Measurements from ENCODE around the gene VTA1. TPM values are rescaled to one million over a fixed set of nuclear protein-coding genes. Genes with fewer than 3 reads are reported as not detected.

Gene VTA1
- total RNA-seq, 1 donor from 2014 or later = 34.0 TPM

DNA sequence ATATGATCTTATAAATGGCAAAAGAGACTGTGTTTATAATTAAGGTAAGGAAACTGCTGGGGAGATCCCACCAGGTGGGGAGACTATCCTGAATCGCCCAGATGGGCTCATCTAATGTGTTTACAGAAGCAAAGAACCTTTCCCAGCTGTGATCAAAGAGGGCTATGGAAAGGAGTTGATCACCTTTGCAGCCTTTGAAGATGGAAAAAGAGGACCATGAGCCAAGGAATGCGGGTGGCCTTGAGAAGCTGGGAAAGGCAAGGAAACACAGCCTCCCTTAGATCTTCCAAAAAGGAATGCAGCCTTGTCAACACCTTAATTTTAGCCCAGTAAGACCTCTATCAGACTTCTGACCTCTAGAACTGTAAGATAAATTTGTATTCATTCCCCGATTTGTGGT, 88.2 kb downstream of the VTA1 start:
- no peak overlapping the region for H3K27ac Mint-ChIP-seq (ENCODE audit: unreplicated experiment)
- H3K36me3 Mint-ChIP-seq (ENCODE audit: unreplicated experiment) = no peaks in the 10 kb centered on the region
- no peaks in the 10 kb centered on the region for H3K9me3 Mint-ChIP-seq (ENCODE audit: unreplicated experiment)
- DNase-seq = no peak
- H3K27me3 Mint-ChIP-seq (ENCODE audit: unreplicated experiment) = no peaks in the 10 kb centered on the region
- no peaks in the 10 kb centered on the region for H3K4me1 Mint-ChIP-seq (ENCODE audit: low read depth, unreplicated experiment)
- H3K4me3 Mint-ChIP-seq (ENCODE audit: unreplicated experiment) = no peak overlapping the region
- TF ChIP-seq, protein P1, sequence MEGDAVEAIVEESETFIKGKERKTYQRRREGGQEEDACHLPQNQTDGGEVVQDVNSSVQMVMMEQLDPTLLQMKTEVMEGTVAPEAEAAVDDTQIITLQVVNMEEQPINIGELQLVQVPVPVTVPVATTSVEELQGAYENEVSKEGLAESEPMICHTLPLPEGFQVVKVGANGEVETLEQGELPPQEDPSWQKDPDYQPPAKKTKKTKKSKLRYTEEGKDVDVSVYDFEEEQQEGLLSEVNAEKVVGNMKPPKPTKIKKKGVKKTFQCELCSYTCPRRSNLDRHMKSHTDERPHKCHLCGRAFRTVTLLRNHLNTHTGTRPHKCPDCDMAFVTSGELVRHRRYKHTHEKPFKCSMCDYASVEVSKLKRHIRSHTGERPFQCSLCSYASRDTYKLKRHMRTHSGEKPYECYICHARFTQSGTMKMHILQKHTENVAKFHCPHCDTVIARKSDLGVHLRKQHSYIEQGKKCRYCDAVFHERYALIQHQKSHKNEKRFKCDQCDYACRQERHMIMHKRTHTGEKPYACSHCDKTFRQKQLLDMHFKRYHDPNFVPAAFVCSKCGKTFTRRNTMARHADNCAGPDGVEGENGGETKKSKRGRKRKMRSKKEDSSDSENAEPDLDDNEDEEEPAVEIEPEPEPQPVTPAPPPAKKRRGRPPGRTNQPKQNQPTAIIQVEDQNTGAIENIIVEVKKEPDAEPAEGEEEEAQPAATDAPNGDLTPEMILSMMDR (IDR thresholded peaks at IDR 0.05; ENCODE audit: partially characterized antibody, unreplicated experiment) = no peak

DNA sequence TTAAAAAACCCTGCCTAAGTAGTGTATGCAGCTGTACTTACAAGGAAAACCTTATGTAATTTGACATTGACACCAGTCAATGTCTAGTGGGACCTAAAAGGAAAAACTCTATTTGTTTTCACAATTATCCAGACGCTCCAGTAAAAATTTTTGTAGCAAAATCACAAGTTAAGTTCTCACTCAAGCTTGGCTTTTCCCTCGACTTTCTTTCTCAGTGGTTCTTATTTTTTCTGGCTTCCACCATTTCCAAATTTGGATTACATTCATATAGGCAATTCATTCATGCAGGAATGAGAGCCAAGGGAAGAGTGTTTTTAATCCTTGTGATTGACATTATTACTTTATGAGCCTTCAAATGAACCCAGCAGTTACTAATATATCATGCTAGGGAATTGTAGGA, 88.7 kb downstream of the VTA1 start:
- TF ChIP-seq, protein P1 (IDR thresholded peaks at IDR 0.05; ENCODE audit: partially characterized antibody, unreplicated experiment) = no peak
- no peak overlapping the region for H3K4me3 Mint-ChIP-seq (ENCODE audit: unreplicated experiment)
- no peaks in the 10 kb centered on the region for H3K36me3 Mint-ChIP-seq (ENCODE audit: unreplicated experiment)
- H3K27me3 Mint-ChIP-seq (ENCODE audit: unreplicated experiment) = no peaks in the 10 kb centered on the region
- no peaks in the 10 kb centered on the region for H3K4me1 Mint-ChIP-seq (ENCODE audit: low read depth, unreplicated experiment)
- H3K27ac Mint-ChIP-seq (ENCODE audit: unreplicated experiment) = no peak overlapping the region
- DNase-seq = no peak
- no peaks in the 10 kb centered on the region for H3K9me3 Mint-ChIP-seq (ENCODE audit: unreplicated experiment)

DNA sequence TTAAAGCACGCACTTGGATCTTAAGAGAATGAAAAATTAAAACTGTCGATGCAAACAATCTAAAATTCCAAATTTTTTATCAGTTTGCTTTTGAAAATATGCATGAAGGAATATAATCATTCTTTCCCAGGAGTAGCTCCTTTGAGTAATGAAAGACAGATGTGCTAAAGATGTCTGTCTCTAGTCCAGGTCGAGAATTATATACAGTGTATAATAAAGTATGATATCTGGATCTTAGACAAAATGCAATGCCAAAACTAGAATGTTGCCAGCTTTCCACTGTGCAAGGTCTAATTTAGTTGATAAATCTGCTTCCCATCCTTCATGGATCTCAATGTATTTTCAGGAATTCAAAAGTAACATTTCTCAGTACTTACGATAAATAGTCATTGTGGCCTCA, 89.6 kb downstream of the VTA1 start:
- Mint-ChIP-seq H3K27me3 (ENCODE audit: unreplicated experiment) (no peaks in the 10 kb centered on the region), H3K27ac (ENCODE audit: unreplicated experiment) (no peak overlapping the region), H3K4me3 (ENCODE audit: unreplicated experiment) (no peak overlapping the region), H3K4me1 (ENCODE audit: low read depth, unreplicated experiment) (no peaks in the 10 kb centered on the region), H3K36me3 (ENCODE audit: unreplicated experiment) (no peaks in the 10 kb centered on the region), H3K9me3 (ENCODE audit: unreplicated experiment) (no peaks in the 10 kb centered on the region)
- TF ChIP-seq, protein P1 (IDR thresholded peaks at IDR 0.05; ENCODE audit: partially characterized antibody, unreplicated experiment) = no peak
- no peak for DNase-seq

DNA sequence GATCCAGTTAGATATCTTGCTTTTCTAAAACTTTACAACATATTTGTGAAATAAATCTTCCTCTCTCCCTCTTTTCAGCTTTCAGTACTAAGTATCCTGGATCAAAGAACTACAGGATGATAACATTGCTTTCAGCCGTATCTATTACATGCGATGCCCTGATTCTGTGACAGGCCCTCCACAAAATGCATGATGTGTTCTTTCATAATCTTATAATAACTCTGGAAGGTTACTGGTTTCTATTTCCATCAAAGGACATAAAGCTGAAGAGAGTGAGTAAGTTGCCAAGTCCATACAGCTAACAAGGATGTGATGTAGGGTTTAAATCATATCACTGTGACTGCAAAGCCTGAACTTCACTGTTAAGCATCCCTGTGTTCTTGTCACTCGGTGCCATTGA, 91.8 kb downstream of the VTA1 start:
- no peak for DNase-seq
- H3K27me3 Mint-ChIP-seq (ENCODE audit: unreplicated experiment) = no peaks in the 10 kb centered on the region
- H3K27ac Mint-ChIP-seq (ENCODE audit: unreplicated experiment) = no peak overlapping the region
- H3K4me3 Mint-ChIP-seq (ENCODE audit: unreplicated experiment) = no peak overlapping the region
- H3K36me3 Mint-ChIP-seq (ENCODE audit: unreplicated experiment) = no peaks in the 10 kb centered on the region
- H3K9me3 Mint-ChIP-seq (ENCODE audit: unreplicated experiment) = no peaks in the 10 kb centered on the region
- H3K4me1 Mint-ChIP-seq (ENCODE audit: low read depth, unreplicated experiment) = no peaks in the 10 kb centered on the region
- TF ChIP-seq, protein P1 (IDR thresholded peaks at IDR 0.05; ENCODE audit: partially characterized antibody, unreplicated experiment) = no peak

DNA sequence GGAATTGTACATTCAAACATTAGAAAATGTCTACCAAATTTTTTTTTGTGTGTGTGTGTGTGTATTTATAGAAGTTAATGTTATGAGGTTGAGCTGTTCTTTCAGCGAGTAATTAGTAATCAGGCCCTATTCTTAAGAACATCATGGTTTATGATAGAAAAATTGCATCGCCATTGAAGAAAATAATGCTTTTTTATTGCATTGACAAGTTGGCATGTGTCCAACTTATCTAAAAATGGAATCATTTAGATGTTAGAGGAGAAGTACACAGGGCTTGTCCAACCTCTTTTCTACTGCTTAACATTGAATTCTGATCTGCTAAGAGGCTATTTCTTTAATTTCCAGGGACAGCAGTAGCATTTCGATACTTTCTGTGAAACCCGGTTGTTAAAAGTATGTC, 93.1 kb downstream of the VTA1 start:
- DNase-seq = no peak
- Mint-ChIP-seq H3K27ac (ENCODE audit: unreplicated experiment) (no peak overlapping the region), H3K4me1 (ENCODE audit: low read depth, unreplicated experiment) (no peaks in the 10 kb centered on the region), H3K4me3 (ENCODE audit: unreplicated experiment) (no peak overlapping the region), H3K9me3 (ENCODE audit: unreplicated experiment) (no peaks in the 10 kb centered on the region), H3K27me3 (ENCODE audit: unreplicated experiment) (no peaks in the 10 kb centered on the region), H3K36me3 (ENCODE audit: unreplicated experiment) (no peaks in the 10 kb centered on the region)
- TF ChIP-seq, protein P1 (IDR thresholded peaks at IDR 0.05; ENCODE audit: partially characterized antibody, unreplicated experiment) = no peak

All from glutamatergic neuron (in vitro differentiated cells).